Activated T-cell treated with anti-CD3 and anti-CD28 coated beads, Interleukin-2, amount 50 U/mL, for 4 hours (primary cell): Measurements from ENCODE around the gene CPA5. TPM values are rescaled to one million over a fixed set of nuclear protein-coding genes. Genes with fewer than 3 reads are reported as not detected.

Source experiments
- ATAC-seq, 2 donors: fragments of 200-7000 bp; cut with Tn5 transposase; one replicate each; pipeline ENCODE4 v1.10.0; 2021
- DNase-seq: peaks from one replicate; pipeline ENCODE4 v3.0.0-alpha.2; 2020
- H3K27me3 Mint-ChIP-seq: one replicate; pipeline ENCODE4 v1.8.0; 2021; ENCODE audit warnings: low read depth, mixed read lengths
- H3K36me3 Mint-ChIP-seq: one replicate; pipeline ENCODE4 v1.8.0; 2022; ENCODE audit warnings: mixed read lengths; ENCODE audit not compliant: insufficient read depth
- H3K4me1 Mint-ChIP-seq: one replicate; pipeline ENCODE4 v1.8.0; 2021; ENCODE audit warnings: low read depth, mixed read lengths
- H3K4me3 Mint-ChIP-seq: one replicate; pipeline ENCODE4 v1.8.0; 2021; ENCODE audit warnings: mild to moderate bottlenecking, moderate library complexity, mixed read lengths
- H3K9me3 Mint-ChIP-seq: one replicate; pipeline ENCODE4 v1.8.0; 2021; ENCODE audit warnings: mixed read lengths
- total RNA-seq, 3 donors: library from RNA; stranded (reverse); gene quantifications; one replicate each; pipeline ENCODE4 v1.2.1, GENCODE V29; 2021

CPA5 gene
- total RNA-seq, 3 donors from 2014 or later = 1.0 TPM; not detected in 2

GRCh38 chr7:130384841-130385599 is 40.4 kb downstream of the CPA5 start:
- DNase-seq (no peak), ATAC-seq (no peak)
- H3K9me3 Mint-ChIP-seq = no peaks in the 10 kb centered on the region
- no peaks in the 10 kb centered on the region for H3K36me3 Mint-ChIP-seq
- H3K27me3 Mint-ChIP-seq = peaks cover 3% of the 10 kb centered on the region
- no peak overlapping the region for H3K4me3 Mint-ChIP-seq
- no peaks in the 10 kb centered on the region for H3K4me1 Mint-ChIP-seq

DNA sequence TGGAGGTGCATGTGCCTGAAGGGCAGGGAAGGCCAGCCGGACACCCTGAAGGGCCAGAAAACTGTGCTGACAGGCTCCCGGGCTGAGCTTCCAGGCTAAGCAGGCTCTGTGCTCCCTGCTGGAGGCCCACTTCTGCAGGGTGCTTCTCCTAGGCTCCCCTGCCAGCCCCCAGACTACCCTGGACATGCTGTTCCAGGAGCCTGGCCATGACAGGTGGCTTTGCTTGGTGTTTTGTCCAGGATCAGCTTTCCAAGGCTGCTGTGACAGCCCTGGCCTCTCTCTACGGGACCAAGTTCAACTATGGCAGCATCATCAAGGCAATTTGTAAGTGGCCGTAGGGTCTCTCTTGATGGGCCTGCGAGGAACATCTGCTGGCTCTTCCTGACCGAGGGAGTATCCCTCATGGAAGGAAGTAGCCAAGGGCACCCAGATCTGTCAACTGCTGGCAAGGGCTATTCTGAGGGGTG is 41.0 kb downstream of the CPA5 start:
- DNase-seq (no peak), ATAC-seq (no peak)
- Mint-ChIP-seq H3K4me1 (no peaks in the 10 kb centered on the region), H3K27me3 (peaks cover 3% of the 10 kb centered on the region), H3K4me3 (no peak overlapping the region), H3K36me3 (no peaks in the 10 kb centered on the region), H3K9me3 (no peaks in the 10 kb centered on the region)

DNA sequence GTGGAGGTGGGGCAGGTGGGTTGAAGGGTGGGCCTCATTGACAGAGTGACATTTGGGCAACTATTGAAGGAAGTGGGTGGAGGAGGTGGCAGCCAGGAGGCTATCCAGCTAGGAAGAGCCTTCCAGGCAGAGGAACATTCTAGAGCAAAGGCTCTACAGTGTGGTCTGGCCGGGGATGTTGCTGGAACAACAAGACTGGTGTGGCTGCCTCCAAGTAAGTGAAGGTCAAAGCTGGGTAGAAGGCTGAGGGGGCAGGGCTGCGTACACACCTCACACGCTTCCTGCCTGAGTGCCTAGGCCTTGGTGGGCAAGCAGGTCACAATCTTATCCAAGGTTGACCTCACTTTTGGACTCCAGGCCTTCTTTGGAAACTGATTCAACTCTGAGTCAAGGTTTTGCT is 42.3 kb downstream of the CPA5 start:
- no peak for ATAC-seq

GRCh38 chr7:130387306-130387627 is 42.7 kb downstream of the CPA5 start:
- DNase-seq (no peak), ATAC-seq (no peak)
- Mint-ChIP-seq H3K9me3 (no peaks in the 10 kb centered on the region), H3K36me3 (no peaks in the 10 kb centered on the region), H3K27me3 (peaks cover 3% of the 10 kb centered on the region), H3K4me3 (no peak overlapping the region), H3K4me1 (no peaks in the 10 kb centered on the region)

More for the DNA sequence above, 42.3 kb downstream of the CPA5 start:
- no peaks in the 10 kb centered on the region for H3K4me1 Mint-ChIP-seq
- H3K9me3 Mint-ChIP-seq = no peaks in the 10 kb centered on the region
- no peak for DNase-seq
- H3K4me3 Mint-ChIP-seq = no peak overlapping the region
- H3K27me3 Mint-ChIP-seq = peaks cover 3% of the 10 kb centered on the region
- H3K36me3 Mint-ChIP-seq = no peaks in the 10 kb centered on the region

DNA sequence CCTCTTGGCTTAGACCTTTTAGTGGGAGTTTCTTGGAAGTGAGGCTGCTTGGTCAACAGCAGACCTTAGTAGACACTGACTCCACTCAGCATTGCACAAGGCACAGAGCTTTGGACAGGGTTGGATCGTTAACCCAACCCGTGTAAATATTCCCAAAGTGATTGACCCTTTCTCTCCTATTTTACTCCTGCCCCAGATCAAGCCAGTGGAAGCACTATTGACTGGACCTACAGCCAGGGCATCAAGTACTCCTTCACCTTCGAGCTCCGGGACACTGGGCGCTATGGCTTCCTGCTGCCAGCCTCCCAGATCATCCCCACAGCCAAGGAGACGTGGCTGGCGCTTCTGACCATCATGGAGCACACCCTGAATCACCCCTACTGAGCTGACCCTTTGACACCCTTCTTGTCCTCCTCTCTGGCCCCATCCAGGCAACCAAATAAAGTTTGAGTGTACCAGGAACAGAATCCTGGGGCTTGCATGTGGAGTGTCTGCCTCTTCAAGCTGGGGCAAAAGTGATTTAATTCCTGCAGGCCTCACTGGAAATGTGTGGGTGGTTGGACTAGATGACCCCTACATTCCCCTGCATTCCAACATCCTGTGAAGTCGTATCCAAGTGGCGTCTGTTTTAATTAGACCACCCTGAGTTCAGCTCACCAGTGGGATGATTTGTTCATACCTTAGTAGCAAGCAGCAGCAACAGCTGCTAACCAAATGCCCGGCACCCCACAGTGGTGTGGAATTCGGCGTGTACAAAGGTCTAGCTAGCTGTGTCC is 43.2 kb downstream of the CPA5 start:
- H3K9me3 Mint-ChIP-seq = no peaks in the 10 kb centered on the region
- ATAC-seq (no peak), DNase-seq (no peak)
- no peaks in the 10 kb centered on the region for H3K36me3 Mint-ChIP-seq
- H3K4me3 Mint-ChIP-seq = no peak overlapping the region
- no peaks in the 10 kb centered on the region for H3K4me1 Mint-ChIP-seq
- H3K27me3 Mint-ChIP-seq = peaks cover 3% of the 10 kb centered on the region

DNA sequence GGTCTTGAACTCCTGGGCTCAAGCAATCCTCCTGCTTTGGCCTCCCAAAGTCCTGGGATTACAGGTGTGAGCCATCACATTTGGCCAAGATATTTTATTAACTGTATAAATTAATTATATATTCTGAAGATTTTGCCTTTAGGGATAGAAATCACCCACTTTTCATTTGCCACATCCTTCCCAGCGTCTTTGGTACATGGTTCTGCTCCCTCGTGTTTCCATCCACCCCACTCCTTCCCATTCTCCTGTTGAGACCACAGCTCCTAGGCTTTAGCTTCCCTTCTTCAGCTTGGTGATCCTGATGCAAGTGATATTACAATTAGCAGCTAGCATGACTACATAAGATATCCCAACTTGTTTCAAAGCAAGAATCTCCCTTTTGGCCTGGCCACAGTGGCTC is 44.1 kb downstream of the CPA5 start:
- no peak for ATAC-seq
- Mint-ChIP-seq H3K9me3 (no peaks in the 10 kb centered on the region), H3K4me1 (peaks cover 4% of the 10 kb centered on the region), H3K4me3 (no peak overlapping the region), H3K36me3 (peaks cover 1% of the 10 kb centered on the region), H3K27me3 (peaks cover 3% of the 10 kb centered on the region)
- no peak for DNase-seq

DNA sequence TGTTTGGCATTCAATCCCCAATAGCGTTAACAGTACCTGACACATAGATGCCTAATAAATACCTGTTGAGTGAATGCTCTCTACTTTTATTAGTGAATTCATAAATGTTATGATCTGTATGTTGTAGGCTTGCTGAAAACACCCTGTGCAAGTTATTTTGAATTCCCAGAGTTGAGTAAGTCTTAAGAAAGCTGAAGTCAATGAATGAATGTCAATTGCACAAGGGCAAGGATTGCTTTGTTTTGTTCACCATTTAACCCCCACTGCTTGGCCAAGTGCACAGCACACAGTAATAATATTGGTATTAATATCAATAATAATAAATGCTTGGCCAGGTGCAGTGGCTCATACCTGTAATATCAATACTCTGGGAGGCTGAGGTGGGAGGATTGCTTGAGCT is 45.9 kb downstream of the CPA5 start:
- no peak for DNase-seq
- Mint-ChIP-seq H3K36me3 (peaks cover 1% of the 10 kb centered on the region), H3K4me3 (no peak overlapping the region), H3K4me1 (peaks cover 16% of the 10 kb centered on the region), H3K27me3 (no peaks in the 10 kb centered on the region), H3K9me3 (no peaks in the 10 kb centered on the region)
- no peak for ATAC-seq

DNA sequence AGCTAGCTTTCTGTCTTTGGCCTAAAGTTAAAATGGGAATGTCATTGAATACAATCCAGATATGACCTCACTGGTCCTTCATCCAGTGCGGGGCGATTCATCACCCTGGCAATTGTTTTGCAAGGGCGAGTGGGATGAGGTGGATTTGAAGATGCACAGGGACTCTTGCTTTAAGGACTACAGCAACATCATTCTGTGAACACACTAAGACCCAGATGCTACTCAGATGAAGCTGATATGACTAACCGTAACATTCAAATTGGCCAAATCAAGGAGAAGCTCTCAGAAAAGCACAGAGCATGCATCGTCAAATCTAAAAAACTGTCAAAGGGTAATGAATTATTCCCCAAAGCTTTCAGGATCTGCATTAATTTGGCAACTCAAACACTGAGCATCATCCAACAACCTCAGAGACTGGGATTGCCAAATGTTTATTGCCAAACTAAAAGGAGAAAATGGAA is 48.5 kb downstream of the CPA5 start:
- H3K36me3 Mint-ChIP-seq = peaks cover 3% of the 10 kb centered on the region
- H3K4me3 Mint-ChIP-seq = no peak overlapping the region

DNA sequence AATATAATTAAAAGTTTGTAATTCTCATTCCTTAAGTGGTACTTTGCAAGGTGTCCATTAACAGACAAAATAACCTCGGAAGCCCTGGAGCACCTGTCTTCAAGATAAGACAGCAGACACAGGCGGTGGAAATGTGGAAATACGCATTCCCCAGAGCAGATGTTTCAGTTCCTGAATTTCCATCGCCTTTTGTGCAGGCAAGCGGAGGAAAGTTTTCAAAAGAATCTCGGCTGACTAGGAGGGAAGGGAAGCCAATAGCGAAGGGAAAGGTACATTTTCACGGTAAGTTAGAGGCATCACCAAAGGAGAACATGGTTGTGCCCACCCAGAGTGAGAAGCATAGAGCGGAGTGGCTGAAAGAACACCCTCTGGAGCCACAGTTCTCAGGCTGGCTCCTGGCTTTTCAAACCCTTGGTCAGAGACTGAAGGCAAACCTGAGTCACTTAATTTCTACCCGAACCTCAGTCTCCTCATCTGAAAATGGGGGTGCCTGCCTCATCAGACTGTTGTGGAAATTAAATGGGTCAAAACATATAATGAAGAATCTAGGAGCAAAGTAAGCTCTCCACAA is 49.3 kb downstream of the CPA5 start:
- Mint-ChIP-seq H3K36me3 (peaks cover 3% of the 10 kb centered on the region), H3K4me1 (peaks cover 16% of the 10 kb centered on the region), H3K27me3 (no peaks in the 10 kb centered on the region), H3K9me3 (no peaks in the 10 kb centered on the region), H3K4me3 (peak overlapping the region; percentile 49)
- DNase-seq (no peak), ATAC-seq (no peak)

More for the DNA sequence above, 48.5 kb downstream of the CPA5 start:
- H3K9me3 Mint-ChIP-seq = no peaks in the 10 kb centered on the region
- no peak for ATAC-seq
- no peak for DNase-seq
- no peaks in the 10 kb centered on the region for H3K27me3 Mint-ChIP-seq
- peaks cover 16% of the 10 kb centered on the region for H3K4me1 Mint-ChIP-seq

- no peak for DNase-seq
Observed at GRCh38 chr7:130394421-130395195, 50.0 kb downstream of the CPA5 start.

DNA sequence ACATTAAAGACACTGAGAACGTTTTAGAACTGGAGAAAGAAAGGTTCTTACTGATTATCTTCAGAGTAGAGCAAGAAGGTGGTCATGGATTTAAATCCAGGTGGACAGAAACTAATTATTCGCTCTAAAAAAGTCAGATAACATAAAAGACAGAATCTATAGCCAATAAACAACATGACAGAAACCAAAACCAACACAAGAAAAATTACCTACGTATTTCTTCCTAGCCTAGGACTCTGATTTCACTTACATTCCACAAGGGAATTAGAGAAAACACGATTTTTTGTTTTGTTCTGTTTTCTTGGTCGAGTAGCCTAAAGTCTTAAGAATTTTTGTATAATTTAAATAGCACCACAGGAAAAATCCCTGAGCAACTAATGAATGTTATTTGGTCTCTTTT is 50.8 kb downstream of the CPA5 start:
- DNase-seq (no peak), ATAC-seq (no peak)
- Mint-ChIP-seq H3K36me3 (peaks cover 10% of the 10 kb centered on the region), H3K27me3 (no peaks in the 10 kb centered on the region), H3K4me3 (no peak overlapping the region), H3K9me3 (no peaks in the 10 kb centered on the region), H3K4me1 (peaks cover 16% of the 10 kb centered on the region)

More at GRCh38 chr7:130394421-130395195, 50.0 kb downstream of the CPA5 start:
- Mint-ChIP-seq H3K4me3 (peak overlapping the region; percentile 49), H3K27me3 (no peaks in the 10 kb centered on the region), H3K9me3 (no peaks in the 10 kb centered on the region), H3K4me1 (peaks cover 16% of the 10 kb centered on the region), H3K36me3 (peaks cover 3% of the 10 kb centered on the region)
- peak; percentile 77 to 78 for ATAC-seq

DNA sequence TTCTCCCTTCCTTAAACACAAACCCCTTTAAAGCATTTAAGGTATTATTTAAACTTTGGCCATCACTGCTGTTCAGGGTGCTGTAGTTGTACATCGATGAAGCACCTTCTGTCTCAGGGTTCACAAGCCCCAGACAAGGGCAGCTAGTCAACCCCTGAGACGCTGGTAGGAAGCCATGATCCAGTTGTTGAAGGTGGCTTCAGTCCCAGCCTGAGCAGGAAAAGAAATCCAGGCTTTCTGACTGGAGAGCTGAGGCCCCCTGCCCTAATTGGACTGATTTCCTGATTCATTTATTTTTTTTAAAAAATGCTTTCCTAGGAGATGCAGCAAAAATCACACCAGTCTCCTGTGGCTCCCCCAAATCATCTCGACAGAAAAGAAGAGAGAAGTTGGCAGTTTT is 51.5 kb downstream of the CPA5 start:
- peaks cover 16% of the 10 kb centered on the region for H3K4me1 Mint-ChIP-seq
- DNase-seq = no peak
- peaks cover 16% of the 10 kb centered on the region for H3K36me3 Mint-ChIP-seq
- no peak overlapping the region for H3K4me3 Mint-ChIP-seq
- no peak for ATAC-seq
- H3K9me3 Mint-ChIP-seq = no peaks in the 10 kb centered on the region
- no peaks in the 10 kb centered on the region for H3K27me3 Mint-ChIP-seq

- H3K27me3 Mint-ChIP-seq = no peaks in the 10 kb centered on the region
Observed at GRCh38 chr7:130397051-130397757, 52.6 kb downstream of the CPA5 start.

DNA sequence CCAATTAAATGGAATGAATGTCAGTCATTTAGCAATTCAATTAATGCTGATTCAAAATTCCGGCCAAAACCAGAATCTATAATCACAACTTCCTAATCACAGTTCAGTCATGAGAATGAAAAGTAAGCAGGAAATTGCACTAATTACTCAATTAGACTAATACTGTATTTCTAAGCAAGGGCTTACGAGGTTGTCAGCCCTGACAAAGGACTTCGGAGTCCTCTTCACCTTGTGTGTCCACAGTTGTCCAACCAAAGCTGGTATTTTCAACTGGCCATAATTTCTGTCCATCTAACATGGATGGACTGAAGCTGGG is 53.1 kb downstream of the CPA5 start:
- H3K36me3 Mint-ChIP-seq = peaks cover 22% of the 10 kb centered on the region
- peaks cover 16% of the 10 kb centered on the region for H3K4me1 Mint-ChIP-seq
- no peak overlapping the region for H3K4me3 Mint-ChIP-seq
- ATAC-seq = no peak
- H3K9me3 Mint-ChIP-seq = no peaks in the 10 kb centered on the region
- DNase-seq = no peak
- H3K27me3 Mint-ChIP-seq = no peaks in the 10 kb centered on the region

More at GRCh38 chr7:130397051-130397757, 52.6 kb downstream of the CPA5 start:
- H3K36me3 Mint-ChIP-seq = peaks cover 17% of the 10 kb centered on the region
- H3K4me3 Mint-ChIP-seq = no peak overlapping the region
- DNase-seq (no peak), ATAC-seq (no peak)
- H3K4me1 Mint-ChIP-seq = peaks cover 16% of the 10 kb centered on the region
- H3K9me3 Mint-ChIP-seq = no peaks in the 10 kb centered on the region
